ENCODE results near the gene PCDH18.

Gene PCDH18

GRCh38 chr4:137558951-137559350 is 26.7 kb upstream of the PCDH18 start:
- DNase-seq (ENCODE audit: low read depth), result no peak
- in situ Hi-C loops (cut with HindIII; ENCODE audit: low sequenced_read_pairs), result no loop called here
- no peak overlapping the region for H3K4me3 ChIP-seq (ENCODE audit: low read depth, low read length)
- TF ChIP-seq CTCF (IDR thresholded peaks at IDR 0.05; ENCODE audit: low read depth, low read length, missing control alignments), result no peak

DNA sequence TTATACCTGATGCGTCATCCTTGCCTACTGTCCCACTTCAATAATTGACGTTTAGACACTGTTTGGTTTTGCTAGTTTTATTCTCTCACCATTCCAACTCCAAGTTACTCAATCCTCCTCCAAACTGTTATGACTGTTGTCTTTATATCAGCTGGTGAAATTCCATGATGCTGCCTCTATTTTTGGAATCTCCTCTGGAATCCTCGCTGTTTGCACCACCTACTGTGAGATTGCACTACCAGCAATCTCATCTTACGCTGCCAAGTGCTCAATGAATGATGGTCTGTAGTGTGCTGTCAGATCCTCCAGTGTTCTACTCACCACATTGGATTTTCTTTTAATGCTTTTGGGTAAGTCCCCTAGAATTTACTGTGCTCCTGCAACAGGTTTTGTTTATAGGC is 13.2 kb upstream of the PCDH18 start:
- no peak overlapping the region for H3K4me3 ChIP-seq (ENCODE audit: low read depth, low read length)
- peak; percentile 60 for DNase-seq (ENCODE audit: low read depth)
- TF ChIP-seq CTCF (IDR thresholded peaks at IDR 0.05; ENCODE audit: low read depth, low read length, missing control alignments), result no peak
- in situ Hi-C loops (cut with HindIII; ENCODE audit: low sequenced_read_pairs), result loop anchor here (25.0 kb wide), 1 partner anchor 1142 kb away; no protein-coding TSS in a partner anchor

DNA sequence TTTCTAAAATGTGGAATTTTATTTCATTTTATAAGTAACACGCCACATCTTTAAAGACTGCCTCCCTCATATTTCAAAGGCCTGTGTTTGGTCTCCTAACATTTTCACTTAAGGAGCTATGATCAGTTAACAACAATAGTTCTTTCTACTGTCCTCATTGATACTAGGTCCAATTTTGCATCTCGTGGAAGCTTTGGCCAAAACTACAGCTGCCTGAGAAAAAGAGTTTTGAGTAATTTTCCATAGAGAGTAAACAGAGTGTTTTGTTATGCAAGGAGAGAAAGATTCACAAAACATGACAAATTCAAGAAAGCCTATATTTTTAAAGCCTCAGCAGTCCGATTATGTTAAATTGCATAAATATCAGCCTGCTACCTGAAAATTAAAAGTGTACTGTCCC is 11.4 kb upstream of the PCDH18 start:
- DNase-seq (ENCODE audit: low read depth), result no peak
- TF ChIP-seq CTCF (IDR thresholded peaks at IDR 0.05; ENCODE audit: low read depth, low read length, missing control alignments), result no peak
- H3K4me3 ChIP-seq (ENCODE audit: low read depth, low read length), result no peak overlapping the region
- in situ Hi-C loops (cut with HindIII; ENCODE audit: low sequenced_read_pairs), result loop anchor here (25.0 kb wide), 1 partner anchor 1144 kb away; no protein-coding TSS in a partner anchor

DNA sequence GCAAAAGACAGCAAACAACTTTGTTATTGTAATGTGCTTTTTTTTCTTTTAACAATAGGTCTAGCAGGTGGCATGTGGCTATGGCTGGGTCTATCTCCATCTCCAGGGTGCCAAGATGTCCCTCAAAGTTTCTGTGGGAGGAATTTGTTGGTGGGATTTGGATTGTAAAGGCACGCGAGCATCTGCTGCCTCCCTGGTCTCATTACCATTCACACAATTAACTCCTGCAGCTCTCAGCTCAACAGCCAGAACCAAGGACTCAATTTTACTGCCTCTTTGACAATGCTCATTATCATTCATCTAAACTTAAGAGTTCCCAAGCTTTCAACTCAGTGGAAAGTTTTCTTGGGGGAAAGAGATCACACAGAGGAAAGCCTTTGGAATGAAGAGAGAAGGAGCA is 10.9 kb upstream of the PCDH18 start:
- in situ Hi-C loops (cut with HindIII; ENCODE audit: low sequenced_read_pairs), result loop anchor here (25.0 kb wide), 1 partner anchor 1144 kb away; no protein-coding TSS in a partner anchor
- no peak for TF ChIP-seq CTCF (IDR thresholded peaks at IDR 0.05; ENCODE audit: low read depth, low read length, missing control alignments)
- H3K4me3 ChIP-seq (ENCODE audit: low read depth, low read length), result no peak overlapping the region
- DNase-seq (ENCODE audit: low read depth), result no peak

DNA sequence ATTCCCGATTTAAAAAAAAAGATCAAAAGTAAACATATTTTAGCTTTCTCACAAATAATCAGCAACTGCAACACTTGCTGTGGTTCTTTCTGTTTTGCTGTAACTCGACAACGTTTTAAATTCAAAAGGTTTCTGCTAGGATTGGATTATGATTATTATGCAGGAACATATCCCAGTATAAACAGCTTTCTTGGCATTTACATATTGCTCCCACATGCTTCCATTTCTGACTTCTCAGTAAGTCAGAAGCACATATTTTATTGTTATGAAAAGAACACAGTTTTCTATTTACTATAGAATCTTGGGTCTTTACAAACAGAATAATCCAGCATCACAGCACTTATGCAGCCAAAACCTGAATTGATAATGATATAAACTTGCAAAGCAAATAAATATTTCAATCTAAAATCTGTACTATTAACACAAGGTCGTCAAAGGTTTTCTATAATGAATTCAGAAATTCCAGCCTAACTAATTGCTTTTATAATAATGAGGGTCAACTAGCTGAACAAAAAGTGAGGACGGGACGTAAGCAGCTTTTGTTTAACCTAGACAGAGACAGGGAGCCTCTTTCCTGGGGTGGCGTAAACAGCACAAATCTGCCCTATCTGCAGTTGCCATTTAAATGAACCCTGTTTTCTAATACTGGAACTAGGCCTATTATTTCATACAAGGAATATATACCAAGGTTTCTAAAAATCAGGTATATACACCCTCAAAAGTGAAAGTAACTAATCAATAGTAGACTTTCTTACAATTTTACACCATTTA is 9.8 kb upstream of the PCDH18 start:
- no peak for DNase-seq (ENCODE audit: low read depth)
- peak overlapping the region; percentile 11 for H3K4me3 ChIP-seq (ENCODE audit: low read depth, low read length)
- TF ChIP-seq CTCF (IDR thresholded peaks at IDR 0.05; ENCODE audit: low read depth, low read length, missing control alignments), result no peak
- in situ Hi-C loops (cut with HindIII; ENCODE audit: low sequenced_read_pairs), result loop anchor here (25.0 kb wide), 1 partner anchor 1145 kb away; no protein-coding TSS in a partner anchor

DNA sequence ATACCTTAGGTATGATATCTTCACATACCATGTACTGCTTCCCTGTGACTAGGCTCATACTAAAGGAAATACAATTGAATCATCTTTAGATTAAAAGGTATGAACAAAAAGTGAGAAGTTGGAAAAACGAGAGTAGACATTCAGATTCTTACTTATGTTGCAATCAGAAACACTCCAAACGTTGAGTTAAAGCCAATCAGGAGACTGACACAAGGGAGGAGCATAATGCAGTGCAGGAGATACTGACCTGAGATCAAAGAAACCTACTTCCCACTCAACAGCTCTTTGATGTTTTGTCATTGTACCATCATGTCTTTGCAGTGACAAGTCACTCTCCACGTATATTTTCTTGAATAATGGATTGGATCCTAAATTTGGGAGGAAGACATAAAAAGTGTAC is 8.9 kb upstream of the PCDH18 start:
- in situ Hi-C loops (cut with HindIII; ENCODE audit: low sequenced_read_pairs), result loop anchor here (25.0 kb wide), 1 partner anchor 1146 kb away; no protein-coding TSS in a partner anchor
- no peak for DNase-seq (ENCODE audit: low read depth)

More for the DNA sequence above, 8.9 kb upstream of the PCDH18 start:
- H3K4me3 ChIP-seq (ENCODE audit: low read depth, low read length), result no peak overlapping the region
- TF ChIP-seq CTCF (IDR thresholded peaks at IDR 0.05; ENCODE audit: low read depth, low read length, missing control alignments), result no peak

Data from astrocyte of the cerebellum (primary cell).